SKM-1 (cell line): ENCODE measurements around the gene DNAJC13.

Experiments used
- DNase-seq: peaks from one replicate; lab custom pipeline; 2025; ENCODE audit not compliant: unreplicated experiment; lab: John Stamatoyannopoulos, UW

Gene DNAJC13

GRCh38 chr3:132461544-132461943 is 44.2 kb downstream of the DNAJC13 start:
- DNase-seq, result no peak

GRCh38 chr3:132464066-132464465 is 46.8 kb downstream of the DNAJC13 start:
- no peak for DNase-seq

GRCh38 chr3:132469326-132469725 is 52.0 kb downstream of the DNAJC13 start:
- DNase-seq, result no peak

GRCh38 chr3:132486099-132486498 is 68.8 kb downstream of the DNAJC13 start:
- no peak for DNase-seq

GRCh38 chr3:132488151-132488550 is 70.8 kb downstream of the DNAJC13 start:
- no peak for DNase-seq

GRCh38 chr3:132499071-132499470 is 81.8 kb downstream of the DNAJC13 start:
- no peak for DNase-seq

- DNase-seq, result no peak
Measured at GRCh38 chr3:132503559-132503958, 86.3 kb downstream of the DNAJC13 start.

- DNase-seq, result no peak
Measured at GRCh38 chr3:132504375-132504933, 87.2 kb downstream of the DNAJC13 start.

GRCh38 chr3:132507657-132508056 is 90.4 kb downstream of the DNAJC13 start:
- DNase-seq, result no peak

GRCh38 chr3:132509096-132509495 is 91.8 kb downstream of the DNAJC13 start:
- DNase-seq, result no peak

- DNase-seq, result no peak
Measured at GRCh38 chr3:132509506-132509905, 92.2 kb downstream of the DNAJC13 start.

GRCh38 chr3:132513057-132513456 is 95.8 kb downstream of the DNAJC13 start:
- no peak for DNase-seq

GRCh38 chr3:132517311-132517710 is 100.0 kb downstream of the DNAJC13 start:
- no peak for DNase-seq

- DNase-seq, result no peak
Measured at GRCh38 chr3:132519914-132520313, 102.6 kb downstream of the DNAJC13 start.

GRCh38 chr3:132521901-132522300 is 104.6 kb downstream of the DNAJC13 start:
- DNase-seq, result no peak

- no peak for DNase-seq
Measured at GRCh38 chr3:132522353-132522752, 105.1 kb downstream of the DNAJC13 start.

GRCh38 chr3:132530624-132531023 is 113.3 kb downstream of the DNAJC13 start:
- no peak for DNase-seq

GRCh38 chr3:132535575-132536441 is 118.5 kb downstream of the DNAJC13 start:
- peak; percentile 30 for DNase-seq

- no peak for DNase-seq
Measured at GRCh38 chr3:132536442-132537153, 119.3 kb downstream of the DNAJC13 start.

- DNase-seq, result no peak
Measured at GRCh38 chr3:132537297-132537696, 120.0 kb downstream of the DNAJC13 start.

GRCh38 chr3:132538072-132538471 is 120.8 kb downstream of the DNAJC13 start:
- no peak for DNase-seq

GRCh38 chr3:132539681-132540080 is 122.4 kb downstream of the DNAJC13 start:
- DNase-seq, result no peak
